ENCODE results near the gene ARG2.

DNA sequence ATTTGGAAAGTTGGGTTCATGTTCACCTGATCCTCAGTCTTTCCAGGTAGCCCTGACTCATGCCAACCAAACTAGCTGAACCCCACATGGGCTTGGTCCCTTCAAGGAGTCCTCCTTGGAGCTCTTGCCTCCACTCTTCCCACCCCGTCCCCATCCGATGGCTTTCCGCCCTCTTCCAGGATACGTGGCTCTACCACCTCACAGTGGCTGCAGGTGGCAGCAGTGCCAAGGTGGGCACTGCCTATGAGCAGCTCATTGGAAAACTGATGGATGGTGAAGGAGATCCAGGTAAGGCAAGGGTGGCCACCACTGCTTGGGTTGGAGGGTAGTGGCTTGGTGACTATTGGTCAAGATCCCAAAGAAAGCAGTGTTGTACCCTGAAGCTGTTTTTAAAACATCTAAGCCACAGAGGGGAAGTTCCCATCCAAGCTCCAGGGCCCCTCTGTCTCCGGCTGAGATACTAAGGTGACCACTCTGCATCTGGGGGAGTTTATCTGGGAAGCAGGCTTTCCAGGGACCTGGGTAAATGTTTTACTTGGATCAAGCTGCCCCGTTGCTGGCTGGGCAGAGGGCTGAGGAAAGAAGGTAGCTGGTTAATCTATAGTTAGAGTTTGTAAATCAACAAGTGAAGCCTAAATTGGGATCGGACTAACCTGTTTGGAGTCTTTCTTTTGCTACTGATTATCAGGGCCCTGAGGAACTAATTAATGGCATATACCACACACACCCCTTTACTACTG is 43.3 kb upstream of the ARG2 start:
- TF ChIP-seq YY1 (IDR thresholded peaks at IDR 0.05; ENCODE audit: insufficient read depth, insufficient read length) (no peak), ZNF274 (IDR thresholded peaks at IDR 0.05; ENCODE audit: low read depth, low read length) (no peak)

All from NT2/D1 (cell line).